Right cardiac atrium (tissue), 5 donors: ENCODE results near the gene MEP1A. TPM values are rescaled to one million over a fixed set of nuclear protein-coding genes. Genes with fewer than 3 reads are reported as not detected.
"Not testable (repeated sequence)": the region's sequence is repeated elsewhere in the genome, so short reads cannot be mapped to it uniquely, and the experiment has no call there.

Source experiments
- ATAC-seq, 2 donors: fragments of 200-7000 bp; cut with Tn5 transposase; one replicate each; pipeline versions ENCODE4 v1.8.0 to v1.9.1; 2020; ENCODE audit warnings: moderate library complexity in 2 of 2, mild to moderate bottlenecking in 1 of 2
- DNase-seq, 3 donors: peaks; one replicate each; pipeline ENCODE4 v3.0.0-alpha.2; 2020
- H3K27ac ChIP-seq: one replicate; pipeline ENCODE4 v1.5.1; 2013; ENCODE audit warnings: mild to moderate bottlenecking, low read length, control low read depth, moderate library complexity
- H3K27me3 ChIP-seq: one replicate; pipeline ENCODE4 v1.6.1; 2013; ENCODE audit not compliant: control insufficient read depth, insufficient read depth
- H3K4me1 ChIP-seq: one replicate; pipeline ENCODE4 v1.6.1; 2013; ENCODE audit warnings: low read length; ENCODE audit not compliant: control insufficient read depth, insufficient read depth
- H3K4me3 ChIP-seq: one replicate; pipeline ENCODE4 v1.5.1; 2013; ENCODE audit warnings: low read length, control low read depth
- H3K9me3 ChIP-seq: one replicate; pipeline ENCODE4 v1.6.1; 2013; ENCODE audit warnings: low read length; ENCODE audit not compliant: control insufficient read depth
- WGBS: extraction: QIAGEN DNeasy Blood & Tissue Kit; methylation state at CpG from one replicate; pipeline ENCODE4 v1.1.7; 2013; 5-methylcytosine and 5-hydroxymethylcytosine counted together
- intact Hi-C, 4 donors: fragments of 100-400 bp; cut with DNase I; formaldehyde crosslinking; loops; one replicate each; pipeline versions ENCODE4 v1.11.0 to v1.14.0; 2022 to 2023
- long read RNA-seq, 4 donors: library from polyadenylated mRNA; unstranded; transcript quantifications; one replicate each; pipeline ENCODE4 v2.0.0, GENCODE V29; 2020 to 2021
- polyA plus RNA-seq: library from polyadenylated mRNA; stranded (reverse); fragments of 200-250 nt; gene quantifications from one replicate; pipeline ENCODE4 v1.2.3, GENCODE V29; 2013
- total RNA-seq, 4 donors: library from RNA; stranded (reverse); fragmentation: NEBNext Ultra II Directional; extraction: Animal tissue kit (Norgen Biotek cat#: 25700); gene quantifications; one replicate each; pipeline ENCODE4 v1.2.1, GENCODE V29; 2021
- donor health status: healthy with polysubstance abuse.
- donor health status: DM: no; HTN: yes; CAD: no.
- donor health status: DM: no; HTN: no; CAD: no.
- donor health status: DM: no; HTN: yes; CAD: no; lungs with severe emphysema.
- donor health status: DM: yes; HTN: yes; CAD: no.

Gene MEP1A
- total RNA-seq (not detected), polyA plus RNA-seq (not detected)
- long read RNA-seq, donor 1 = 0 reads
- long read RNA-seq, donor 2 = 0 reads
- long read RNA-seq, donor 3 = 0 reads
- long read RNA-seq, donor 4 = 0 reads

GRCh38 chr6:46793138-46793537 lies at the start of gene MEP1A:
Gene MEP1A (plus strand): TSS chr6:46793389. CDS start chr6:46793399, 10 bp downstream.
- no peak for ATAC-seq

GRCh38 chr6:46743425-46744158 lies 49.6 kb upstream of the MEP1A start:
- ATAC-seq = no peak
- no peak overlapping the region for H3K4me3 ChIP-seq
- H3K9me3 ChIP-seq = no peaks in the 10 kb centered on the region
- no peaks in the 10 kb centered on the region for H3K4me1 ChIP-seq
- intact Hi-C loops = no loop called here
- DNase-seq = no peak
- 85% methylated on average over 1 of the region's 1 CpG for WGBS
- H3K27me3 ChIP-seq = no peaks in the 10 kb centered on the region
- H3K27ac ChIP-seq = no peak overlapping the region

More at GRCh38 chr6:46793138-46793537, at the start of gene MEP1A:
- Histone ChIP-seq H3K27me3 (no peaks in the 10 kb centered on the region), H3K27ac (no peak within 1 kb of the TSS), H3K4me1 (peaks cover 1% of the 10 kb centered on the region), H3K9me3 (no peaks in the 10 kb centered on the region), H3K4me3 (no peak within 1 kb of the TSS)
- no peak for DNase-seq
- whole genome bisulfite sequencing = 85% methylated on average over 8 of the region's 8 CpGs
- intact Hi-C loops = no loop called here

DNA sequence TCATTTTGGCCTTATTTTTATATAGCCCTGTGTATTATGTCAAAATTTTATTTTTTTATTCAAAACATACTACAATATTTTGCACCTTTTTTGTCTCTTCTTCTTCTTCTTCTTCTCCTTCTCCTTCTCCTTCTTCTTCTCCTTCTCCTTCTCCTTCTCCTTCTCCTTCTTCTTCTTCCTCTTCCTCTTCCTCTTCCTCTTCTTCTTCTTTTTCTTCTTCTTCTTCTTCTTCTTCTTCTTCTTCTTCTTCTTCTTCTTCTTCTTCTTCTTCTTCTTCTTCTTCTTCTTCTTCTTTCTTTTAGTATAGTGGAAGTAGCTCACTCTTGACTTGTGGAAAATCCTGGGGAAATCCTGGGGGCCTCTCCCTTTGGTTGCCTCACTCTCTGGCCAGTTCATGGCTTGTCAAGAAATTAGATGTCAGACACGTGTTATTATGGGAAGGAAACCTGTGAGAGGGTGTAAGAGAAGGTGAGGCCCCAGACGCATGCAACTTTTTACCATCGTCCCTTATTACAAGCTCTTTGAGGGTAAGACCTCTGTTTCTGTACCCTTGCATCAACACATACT lies 48.9 kb upstream of the MEP1A start:
- H3K4me3 ChIP-seq, intact Hi-C loops, ATAC-seq, H3K27ac ChIP-seq, H3K4me1 ChIP-seq, H3K27me3 ChIP-seq, DNase-seq, H3K9me3 ChIP-seq: not testable (repeated sequence)
- WGBS = 82% methylated on average over 3 of the region's 3 CpGs

DNA sequence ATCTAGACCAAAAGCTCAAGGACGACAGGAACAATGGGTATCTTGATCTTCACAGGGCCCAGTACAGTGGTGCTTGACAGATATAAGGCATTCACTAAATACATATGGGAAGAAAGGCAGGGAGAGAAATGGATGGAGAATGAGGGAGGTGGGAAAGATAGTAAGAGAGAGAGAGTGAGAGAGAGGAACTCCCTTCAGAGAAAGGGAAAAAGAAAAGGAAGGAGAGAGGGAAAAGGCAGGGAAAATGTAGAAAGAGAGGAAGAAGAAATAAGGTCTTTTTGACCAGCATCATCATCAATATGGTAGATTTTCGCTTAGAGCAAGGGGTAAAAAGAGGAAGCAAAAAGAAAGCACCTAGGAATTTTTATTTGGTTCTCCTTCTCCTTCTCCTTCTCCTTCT lies 47.2 kb upstream of the MEP1A start:
- no peaks in the 10 kb centered on the region for H3K4me1 ChIP-seq
- ATAC-seq (no peak), DNase-seq (no peak)
- no peak overlapping the region for H3K4me3 ChIP-seq
- no peak overlapping the region for H3K27ac ChIP-seq
- no peaks in the 10 kb centered on the region for H3K9me3 ChIP-seq
- intact Hi-C loops = no loop called here
- no peaks in the 10 kb centered on the region for H3K27me3 ChIP-seq
- WGBS = 66% methylated on average over 2 of the region's 2 CpGs

DNA sequence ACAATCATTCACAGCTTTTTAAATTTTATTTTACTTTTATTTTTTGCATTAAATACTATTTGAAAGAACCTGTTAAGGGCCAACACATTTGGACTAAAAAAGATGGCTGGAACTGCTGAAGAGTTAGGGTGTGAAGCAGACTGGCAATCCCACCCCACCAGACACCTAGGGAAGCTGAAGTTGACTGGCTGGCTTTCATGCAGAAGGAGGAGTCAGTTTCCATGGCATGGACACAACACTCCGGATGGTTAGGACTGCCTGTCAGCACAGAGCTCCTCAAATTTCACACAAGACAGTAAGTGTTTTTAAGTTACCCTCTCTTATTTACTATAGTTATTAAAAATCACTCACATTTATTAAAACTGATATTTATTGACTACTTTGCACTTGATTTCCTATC lies 46.5 kb upstream of the MEP1A start, which contains the start of gene ANKRD66:
TSS of gene ANKRD66 (plus strand) at position 238 of the 400 bp plus-strand sequence. CDS start 5,016 bp downstream, outside the sequence.
- intact Hi-C loops = no loop called here

DNA sequence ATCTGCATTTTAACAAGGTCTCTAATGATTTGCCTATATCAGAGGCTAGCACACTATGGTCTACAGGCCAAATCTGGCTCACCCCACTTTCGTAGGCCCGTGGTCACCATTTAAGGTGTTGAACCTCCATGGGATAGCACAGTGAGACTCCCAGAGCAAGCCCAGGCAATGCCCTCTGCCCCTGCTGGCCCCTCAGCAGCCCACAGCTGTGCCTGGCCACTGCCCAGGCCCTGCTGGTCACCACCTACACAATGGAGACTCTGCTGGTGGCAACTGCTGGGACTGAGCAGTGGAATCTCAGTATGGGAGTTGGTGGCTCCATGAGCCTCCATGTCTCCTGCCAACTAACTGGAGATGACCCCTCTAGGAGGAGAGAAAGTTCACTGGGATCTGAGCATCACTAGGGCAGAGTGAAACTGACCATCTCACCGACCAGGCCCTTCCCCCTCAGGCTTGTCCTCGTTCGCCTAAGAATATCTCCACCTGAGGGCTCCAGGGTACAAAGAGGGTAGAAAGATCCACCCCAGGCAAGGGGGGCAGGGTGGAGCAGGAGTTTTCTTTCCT lies 44.2 kb upstream of the MEP1A start:
- DNase-seq (no peak), ATAC-seq (no peak)
- no peaks in the 10 kb centered on the region for H3K9me3 ChIP-seq
- H3K4me3 ChIP-seq = no peak overlapping the region
- 90% methylated on average over 5 of the region's 5 CpGs for WGBS
- H3K4me1 ChIP-seq = no peaks in the 10 kb centered on the region
- H3K27me3 ChIP-seq = no peaks in the 10 kb centered on the region
- intact Hi-C loops = no loop called here
- H3K27ac ChIP-seq = no peak overlapping the region

More for the DNA sequence above, 46.5 kb upstream of the MEP1A start, which contains the start of gene ANKRD66:
- DNase-seq (no peak), ATAC-seq (peak; percentile 51 to 75)
- no peaks in the 10 kb centered on the region for H3K4me1 ChIP-seq
- no peak within 1 kb of the TSS for H3K4me3 ChIP-seq
- no peak within 1 kb of the TSS for H3K27ac ChIP-seq
- no peaks in the 10 kb centered on the region for H3K9me3 ChIP-seq
- 29% methylated on average over 1 of the region's 1 CpG for WGBS
- H3K27me3 ChIP-seq = no peaks in the 10 kb centered on the region

DNA sequence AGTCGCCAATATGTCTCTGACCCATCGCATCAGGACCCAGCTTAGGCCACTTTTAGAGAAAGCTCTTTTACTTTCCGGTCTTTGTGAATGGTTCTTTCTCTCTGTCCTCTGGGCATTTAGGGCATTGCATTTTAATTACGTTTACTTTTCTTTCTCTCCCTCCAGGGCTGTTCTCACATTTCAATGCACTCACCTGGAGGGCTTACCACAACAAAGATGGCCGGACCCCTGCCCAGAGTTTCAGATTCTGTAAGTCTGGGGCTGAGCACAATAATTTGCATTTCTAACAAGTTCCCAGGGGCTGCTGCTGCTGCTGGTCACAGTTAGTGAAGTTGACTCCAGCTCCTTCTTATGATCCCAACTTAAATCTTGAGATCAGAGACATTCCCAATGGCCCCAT lies 43.5 kb upstream of the MEP1A start:
- WGBS = 77% methylated on average over 5 of the region's 5 CpGs
- no peak for ATAC-seq
- Histone ChIP-seq H3K4me3 (no peak overlapping the region), H3K27me3 (no peaks in the 10 kb centered on the region), H3K27ac (no peak overlapping the region), H3K4me1 (no peaks in the 10 kb centered on the region), H3K9me3 (no peaks in the 10 kb centered on the region)
- intact Hi-C loops = no loop called here
- DNase-seq = no peak

DNA sequence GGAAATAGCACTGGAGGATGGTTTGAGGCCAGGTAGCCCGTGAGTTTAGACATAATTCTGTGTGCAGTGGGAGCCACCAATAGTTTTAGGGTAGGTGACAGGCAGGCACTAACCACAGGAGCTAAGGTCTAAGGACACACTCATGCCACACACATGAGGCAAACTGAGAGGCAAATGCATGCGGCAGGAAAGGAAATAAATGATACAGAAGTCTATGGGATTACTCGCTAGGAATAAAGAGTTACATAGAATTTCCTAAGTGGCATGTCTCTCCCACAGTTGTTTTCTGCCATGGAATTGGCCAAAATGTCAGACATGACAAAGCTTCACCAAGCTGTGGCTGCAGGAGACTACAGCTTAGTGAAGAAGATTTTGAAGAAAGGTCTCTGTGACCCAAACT lies 41.5 kb upstream of the MEP1A start:
- DNase-seq (no peak), ATAC-seq (no peak)
- Histone ChIP-seq H3K27me3 (no peaks in the 10 kb centered on the region), H3K4me3 (no peak overlapping the region), H3K9me3 (no peaks in the 10 kb centered on the region), H3K27ac (no peak overlapping the region), H3K4me1 (no peaks in the 10 kb centered on the region)
- 70% methylated on average over 3 of the region's 3 CpGs for WGBS
- intact Hi-C loops = no loop called here

GRCh38 chr6:46755865-46756264 lies 37.3 kb upstream of the MEP1A start:
- Histone ChIP-seq H3K4me3 (no peak overlapping the region), H3K27me3 (no peaks in the 10 kb centered on the region), H3K27ac (no peak overlapping the region), H3K9me3 (no peaks in the 10 kb centered on the region), H3K4me1 (peaks cover 2% of the 10 kb centered on the region)
- intact Hi-C loops = no loop called here
- 64% methylated on average over 1 of the region's 1 CpG for WGBS
- DNase-seq = no peak
- ATAC-seq = no peak

DNA sequence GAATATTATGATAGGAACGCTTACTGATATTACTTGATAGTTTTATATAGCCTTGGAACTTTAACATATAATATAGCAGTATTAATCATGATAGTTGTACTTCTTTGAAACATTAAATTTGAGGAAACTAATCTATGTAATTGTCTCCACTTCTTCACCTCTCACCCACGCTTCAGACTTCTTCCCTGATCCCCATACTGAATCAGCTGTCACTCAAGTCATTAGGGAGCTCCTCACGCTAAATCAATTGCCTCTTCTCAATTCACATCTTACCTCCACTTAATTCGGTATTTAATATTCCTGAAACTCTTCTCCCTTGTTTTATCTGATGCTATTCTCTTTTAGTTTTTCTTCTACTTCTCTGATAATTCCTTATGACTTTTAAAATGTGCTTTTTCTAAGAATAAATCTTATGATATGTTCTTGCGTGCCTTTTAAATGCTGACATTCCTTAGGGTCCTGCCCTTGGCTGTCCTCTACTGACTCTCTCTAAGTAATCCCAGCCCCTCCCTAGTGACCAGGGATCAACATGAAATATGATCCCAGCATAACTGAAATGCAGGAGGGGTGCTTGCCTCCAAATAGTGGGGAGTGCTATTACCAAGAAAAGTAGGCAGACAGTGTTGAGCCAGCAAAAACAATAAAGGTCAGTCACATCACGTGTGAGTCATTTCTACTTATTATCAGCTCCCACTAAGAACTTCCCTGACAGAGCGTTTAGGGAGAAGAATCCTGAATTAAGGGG lies 36.5 kb upstream of the MEP1A start:
- ATAC-seq (peak; percentile 22 to 46), DNase-seq (no peak)
- intact Hi-C loops = no loop called here
- H3K9me3 ChIP-seq = no peaks in the 10 kb centered on the region
- WGBS = 46% methylated on average over 7 of the region's 7 CpGs
- no peak overlapping the region for H3K27ac ChIP-seq
- H3K27me3 ChIP-seq = no peaks in the 10 kb centered on the region
- H3K4me1 ChIP-seq = peaks cover 2% of the 10 kb centered on the region
- H3K4me3 ChIP-seq = no peak overlapping the region

GRCh38 chr6:46757214-46757596 lies 36.0 kb upstream of the MEP1A start:
- DNase-seq = no peak
- 79% methylated on average over 2 of the region's 2 CpGs for WGBS
- Histone ChIP-seq H3K27ac (no peak overlapping the region), H3K4me1 (peaks cover 2% of the 10 kb centered on the region), H3K4me3 (no peak overlapping the region), H3K9me3 (no peaks in the 10 kb centered on the region), H3K27me3 (no peaks in the 10 kb centered on the region)
- ATAC-seq = peak in 1 of 2 donors; percentile 36
- intact Hi-C loops = no loop called here
